IMR-90 (cell line): ENCODE measurements around the gene DDX54. TPM values are rescaled to one million over a fixed set of nuclear protein-coding genes. Genes with fewer than 3 reads are reported as not detected.

Experiments used
- ATAC-seq: fragments of 200-7000 bp; cut with Tn5 transposase; 2 replicates; pipeline ENCODE4 v1.9.1; 2020; ENCODE audit warnings: low read depth, mild to moderate bottlenecking, moderate library complexity
- BruUV-seq: library from RNA; stranded (reverse); fragments of 400-500 nt; replicated peaks from 2 replicates; lab custom pipeline; 2021; lab: Mats Ljungman, UMichigan
- CTCF ChIA-PET: fragments of 300-600 bp; formaldehyde crosslinking; extraction: SDS; loops from one replicate; lab custom pipeline; 2021; ENCODE audit warnings: antibody characterized with exemption; lab: Yijun Ruan, JAX
- POLR2A ChIA-PET: fragments of 300-600 bp; sonication (Branson Sonifier 250); formaldehyde crosslinking; loops from one replicate; lab custom pipeline; 2022; ENCODE audit warnings: antibody characterized with exemption; ENCODE audit not compliant: unreplicated experiment; lab: Charles Lee
- DNase-seq: peaks from one replicate; pipeline ENCODE4 v3.0.0; 2013
- H2AFZ ChIP-seq: replicated peaks from 2 replicates; pipeline ENCODE3; 2013; ENCODE audit warnings: low read length, mild to moderate bottlenecking; ENCODE audit not compliant: poor library complexity
- H2AK5ac ChIP-seq: 2 replicates; pipeline ENCODE4 v1.6.1; 2013; ENCODE audit warnings: low read depth, low read length, inconsistent platforms
- H2AK9ac ChIP-seq: replicated peaks from 2 replicates; pipeline ENCODE3; 2013; ENCODE audit warnings: mild to moderate bottlenecking, low read depth, low read length, moderate library complexity; ENCODE audit not compliant: poor library complexity
- H2BK120ac ChIP-seq: 2 replicates; pipeline ENCODE4 v1.6.1; 2013; ENCODE audit warnings: low read depth, low read length, inconsistent platforms
- H2BK15ac ChIP-seq: 3 replicates; pipeline ENCODE4 v1.6.1; 2013; ENCODE audit warnings: low read depth, low read length, inconsistent platforms
- H2BK20ac ChIP-seq: 2 replicates; pipeline ENCODE4 v1.6.1; 2013; ENCODE audit warnings: low read depth, mild to moderate bottlenecking, inconsistent platforms, low read length, moderate library complexity
- H2BK5ac ChIP-seq: 2 replicates; pipeline ENCODE4 v1.6.1; 2013; ENCODE audit warnings: mild to moderate bottlenecking, low read depth, low read length, inconsistent platforms; ENCODE audit not compliant: poor library complexity, severe bottlenecking
- H3K14ac ChIP-seq: replicated peaks from 2 replicates; pipeline ENCODE4 v1.6.1; 2013; ENCODE audit warnings: low read depth, low read length, inconsistent platforms
- H3K18ac ChIP-seq: 2 replicates; pipeline ENCODE4 v1.6.1; 2013; ENCODE audit warnings: low read depth, low read length, control low read depth
- H3K23ac ChIP-seq: 2 replicates; pipeline ENCODE4 v1.6.1; 2013; ENCODE audit warnings: low read depth, low read length, inconsistent platforms
- H3K27ac ChIP-seq: 2 replicates; pipeline ENCODE4 v1.5.1; 2013; ENCODE audit warnings: mild to moderate bottlenecking, control low read depth, low read length; ENCODE audit not compliant: insufficient read depth
- H3K27me3 ChIP-seq: 2 replicates; pipeline ENCODE4 v1.6.1; 2013; ENCODE audit warnings: low read length; ENCODE audit not compliant: control insufficient read depth, insufficient read depth
- H3K36me3 ChIP-seq: 2 replicates; pipeline ENCODE4 v1.6.1; 2013; ENCODE audit warnings: low read length, mixed read lengths; ENCODE audit not compliant: control insufficient read depth, insufficient read depth
- H3K4ac ChIP-seq: 2 replicates; pipeline ENCODE4 v1.6.1; 2013; ENCODE audit warnings: low read depth, low read length, inconsistent platforms
- H3K4me1 ChIP-seq: 2 replicates; pipeline ENCODE4 v1.6.1; 2013; ENCODE audit warnings: low read length, mixed read lengths; ENCODE audit not compliant: control insufficient read depth, insufficient read depth
- H3K4me2 ChIP-seq: 2 replicates; pipeline ENCODE4 v1.6.1; 2013; ENCODE audit warnings: low read depth, mild to moderate bottlenecking, control low read depth, low read length, moderate library complexity
- H3K4me3 ChIP-seq: 2 replicates; pipeline ENCODE4 v1.5.1; 2013; ENCODE audit warnings: low read depth, mild to moderate bottlenecking, control low read depth, low read length, moderate library complexity; ENCODE audit not compliant: insufficient read depth
- H3K56ac ChIP-seq: 2 replicates; pipeline ENCODE4 v1.6.1; 2013; ENCODE audit warnings: low read length, inconsistent platforms; ENCODE audit not compliant: insufficient read depth; ENCODE audit errors: extremely low read depth
- H3K79me1 ChIP-seq, 2 experiments: 2 replicates each; pipeline ENCODE4 v1.6.1; 2013; ENCODE audit warnings: low read length in 2 of 2, inconsistent platforms in 1 of 2, low read depth in 1 of 2
- H3K9ac ChIP-seq: 2 replicates; pipeline ENCODE4 v1.6.1; 2013; ENCODE audit warnings: low read depth, low read length, control low read depth
- H3K9me1 ChIP-seq: 2 replicates; pipeline ENCODE4 v1.6.1; 2013; ENCODE audit warnings: low read length, inconsistent platforms; ENCODE audit not compliant: insufficient read depth
- H3K9me3 ChIP-seq: 2 replicates; pipeline ENCODE4 v1.6.1; 2013; ENCODE audit warnings: low read length; ENCODE audit not compliant: control insufficient read depth, insufficient read depth
- H4K20me1 ChIP-seq: 2 replicates; pipeline ENCODE4 v1.6.1; 2013; ENCODE audit warnings: low read length, inconsistent platforms; ENCODE audit not compliant: insufficient read depth
- H4K5ac ChIP-seq: 2 replicates; pipeline ENCODE4 v1.6.1; 2013; ENCODE audit warnings: mild to moderate bottlenecking, low read depth, low read length, control low read depth
- H4K8ac ChIP-seq, 2 experiments: 2 replicates each; pipeline ENCODE4 v1.6.1; 2013; ENCODE audit warnings: low read depth in 2 of 2, low read length in 2 of 2, control low read depth in 1 of 2, inconsistent platforms in 1 of 2
- H4K91ac ChIP-seq: 2 replicates; pipeline ENCODE4 v1.6.1; 2013; ENCODE audit warnings: low read depth, low read length, inconsistent platforms; ENCODE audit not compliant: insufficient read depth
- BHLHE40 ChIP-seq: fragments of 150-350 bp; IDR thresholded peaks from 2 replicates; pipeline ENCODE4 v1.6.1; 2016; ENCODE audit warnings: mild to moderate bottlenecking, low read depth, low read length
- CEBPB ChIP-seq: IDR thresholded peaks from 2 replicates; pipeline ENCODE4 v1.6.1; 2012; ENCODE audit warnings: low read depth, low read length, improper control_type of control experiment
- FOS ChIP-seq: fragments of 150-350 bp; IDR thresholded peaks from 2 replicates; pipeline ENCODE4 v1.6.1; 2016; ENCODE audit warnings: low read depth, low read length
- MAFK ChIP-seq: IDR thresholded peaks from 2 replicates; pipeline ENCODE4 v1.6.1; 2012; ENCODE audit warnings: low read depth, low read length, improper control_type of control experiment
- MAZ ChIP-seq: IDR thresholded peaks from 2 replicates; pipeline ENCODE4 v1.6.1; 2012; ENCODE audit warnings: low read depth, mild to moderate bottlenecking, low read length, improper control_type of control experiment, moderate library complexity, borderline replicate concordance
- MXI1 ChIP-seq: IDR thresholded peaks from 2 replicates; pipeline ENCODE4 v1.6.1; 2012; ENCODE audit warnings: low read depth, mild to moderate bottlenecking, low read length, moderate library complexity, borderline replicate concordance
- POLR2A ChIP-seq: IDR thresholded peaks from 2 replicates; pipeline ENCODE4 v1.6.1; 2012; ENCODE audit warnings: mild to moderate bottlenecking, low read depth, low read length
- RAD21 ChIP-seq: IDR thresholded peaks from 2 replicates; pipeline ENCODE4 v1.6.1; 2012; ENCODE audit warnings: low read length, improper control_type of control experiment
- RCOR1 ChIP-seq: IDR thresholded peaks from 2 replicates; pipeline ENCODE4 v1.6.1; 2012; ENCODE audit warnings: mild to moderate bottlenecking, low read length, improper control_type of control experiment; ENCODE audit not compliant: insufficient replicate concordance
- RFX5 ChIP-seq: IDR thresholded peaks from 2 replicates; pipeline ENCODE4 v1.8.0; 2012; ENCODE audit warnings: low read depth, mild to moderate bottlenecking, low read length, moderate library complexity
- SMC3 ChIP-seq: fragments of 150-350 bp; IDR thresholded peaks from 2 replicates; pipeline ENCODE4 v1.6.1; 2016; ENCODE audit warnings: low read depth, mild to moderate bottlenecking, antibody characterized with exemption, low read length, moderate library complexity
- WGBS, 2 experiments: methylation state at CpG; one replicate each; pipeline versions ENCODE4 v1.1.5 to v1.1.7; 2013; ENCODE audit warnings: missing lambda C conversion rate in 2 of 2; ENCODE audit not compliant: insufficient read length in 1 of 2; ENCODE audit errors: extremely low coverage in 2 of 2; 5-methylcytosine and 5-hydroxymethylcytosine counted together
- dilution Hi-C: fragments of 300-500 bp; cut with HindIII; formaldehyde crosslinking; loops from one replicate; pipeline ENCODE4 v1.14.3; 2018; ENCODE audit warnings: low sequenced_read_pairs; ENCODE audit not compliant: unreplicated experiment
- in situ Hi-C: fragments of 300-500 bp; cut with MboI; formaldehyde crosslinking; loops from 3 replicates; pipeline ENCODE4 v1.14.3; 2019; ENCODE audit warnings: low sequenced_read_pairs, inconsistent platforms, mixed read lengths
- intact Hi-C: fragments of 100-400 bp; cut with micrococcal nuclease; formaldehyde crosslinking; loops from 2 replicates; pipeline ENCODE4 v1.10.0; 2022
- polyA plus RNA-seq, 3 experiments: library from polyadenylated mRNA; depleted of rRNA; stranded (reverse); fragments of >200 nt; gene quantifications; 2 replicates each; pipeline ENCODE4 v1.2.3, GENCODE V29; 2012; ENCODE audit warnings: low replicate concordance in 1 of 3
- total RNA-seq: library from RNA; depleted of rRNA; stranded (reverse); fragments of >200 nt; gene quantifications from 2 replicates; pipeline ENCODE4 v1.2.3, GENCODE V29; 2012
- TF ChIP-seq, protein P1 (sequence below): fragments of 150-350 bp; IDR thresholded peaks from 2 replicates; pipeline ENCODE4 v1.6.1; 2017; ENCODE audit warnings: mild to moderate bottlenecking, antibody characterized with exemption, low read length, low read depth
- TF ChIP-seq, protein P2 (sequence below): conservative IDR thresholded peaks from 2 replicates; pipeline ENCODE4 v1.5.1; 2012; ENCODE audit warnings: mild to moderate bottlenecking, low read depth, low read length, improper control_type of control experiment
- TF ChIP-seq, protein P3 (sequence below): fragments of 150-350 bp; IDR thresholded peaks from 2 replicates; pipeline ENCODE4 v1.6.1; 2016; ENCODE audit warnings: low read depth, mild to moderate bottlenecking, low read length, moderate library complexity, borderline replicate concordance

DDX54 gene
- total and polyA plus RNA-seq, 2 of the 4 experiments (the other 2 are of a cell fraction), result 23.8 to 47.5 TPM

DNA sequence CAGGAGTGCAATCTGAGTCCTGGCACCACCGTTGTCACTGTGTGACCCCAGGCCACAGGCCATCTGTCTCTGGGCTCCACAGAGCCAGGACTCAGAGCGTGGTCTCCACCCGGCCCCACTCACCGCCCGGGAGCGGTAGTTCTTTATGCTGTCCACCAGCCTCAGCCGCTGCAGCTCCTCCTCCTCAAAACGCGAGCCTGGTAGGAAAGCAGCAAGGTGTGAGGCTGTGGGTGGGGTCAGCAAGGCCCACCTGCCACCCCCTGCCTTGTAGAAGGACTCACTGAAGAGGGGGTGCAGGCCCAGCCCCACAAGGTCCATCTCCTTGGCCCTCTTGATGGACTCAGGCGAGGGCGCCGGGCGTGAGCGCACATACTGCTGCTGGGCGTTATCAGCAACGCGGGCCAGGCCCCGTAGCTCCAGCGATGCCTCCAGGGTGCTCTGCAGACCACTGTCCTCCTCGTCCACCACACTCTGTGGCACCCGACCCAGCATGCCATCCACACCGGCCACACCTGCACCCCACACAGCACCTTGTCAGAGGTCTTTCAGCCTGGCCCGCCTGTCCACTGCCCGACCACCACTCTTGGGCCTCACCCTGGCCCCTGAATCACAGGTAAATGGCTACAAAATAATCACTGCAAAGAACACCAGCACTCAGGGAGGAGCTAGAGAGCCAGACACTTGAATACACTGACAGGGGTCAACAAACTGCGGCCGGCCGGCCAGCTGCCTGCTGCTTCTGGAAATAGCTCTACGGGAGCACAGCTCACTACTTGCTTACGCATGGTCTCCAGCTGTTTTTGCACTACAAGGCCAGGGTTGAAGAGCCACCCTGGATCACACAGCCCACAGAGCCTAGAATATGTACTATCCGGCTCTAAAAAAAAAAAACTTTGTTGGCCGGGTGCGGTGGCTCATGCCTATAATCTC lies 19.5 kb downstream of the DDX54 start:
- dilution Hi-C loops (no loop called here), in situ Hi-C loops (no loop called here), intact Hi-C loops (no loop called here)
- Histone ChIP-seq H3K4me2 (no peak overlapping the region), H2BK15ac (no peak overlapping the region), H3K4me3 (no peak overlapping the region), H2AK9ac (no peak overlapping the region), H4K8ac (no peak overlapping the region), H2AFZ (peak overlapping the region; percentile 11), H3K14ac (no peak overlapping the region), H4K20me1 (peaks cover 3% of the 10 kb centered on the region), H3K27ac (no peak overlapping the region), H3K27me3 (no peaks in the 10 kb centered on the region), H3K18ac (no peak overlapping the region), H4K91ac (no peak overlapping the region), H3K56ac (no peak overlapping the region), H4K5ac (no peak overlapping the region), H3K4ac (no peak overlapping the region), H2BK20ac (no peak overlapping the region), H2BK120ac (no peak overlapping the region), H3K23ac (no peak overlapping the region), H2BK5ac (no peak overlapping the region), H3K9me3 (no peaks in the 10 kb centered on the region), H3K9me1 (peaks cover 4% of the 10 kb centered on the region; the same call in 1 of the 2 replicates), H3K9ac (no peak overlapping the region), H2AK5ac (no peak overlapping the region), H3K79me1 (peaks cover 3 to 5% of the 10 kb centered on the region in 2 experiments; a peak in 1 of 4 replicates), H3K36me3 (peaks cover 62% of the 10 kb centered on the region), H3K4me1 (peaks cover 8% of the 10 kb centered on the region)
- ChIA-PET POLR2A (no interaction called here), CTCF (interaction anchor here (0.9 to 1.1 kb wide), 3 partner anchors 9 to 117 kb away, joined by 3 to 5 read pairs (median 5); no protein-coding TSS in a partner anchor)
- BruUV-seq, result no TSS peak
- no peak for DNase-seq
- WGBS, 2 experiments, result 85% methylated on average over 15 of the region's 32 CpGs; no CpG with 5 or more reads in 1 of the 2 experiments
- ATAC-seq, result no peak
- TF ChIP-seq, protein P1, sequence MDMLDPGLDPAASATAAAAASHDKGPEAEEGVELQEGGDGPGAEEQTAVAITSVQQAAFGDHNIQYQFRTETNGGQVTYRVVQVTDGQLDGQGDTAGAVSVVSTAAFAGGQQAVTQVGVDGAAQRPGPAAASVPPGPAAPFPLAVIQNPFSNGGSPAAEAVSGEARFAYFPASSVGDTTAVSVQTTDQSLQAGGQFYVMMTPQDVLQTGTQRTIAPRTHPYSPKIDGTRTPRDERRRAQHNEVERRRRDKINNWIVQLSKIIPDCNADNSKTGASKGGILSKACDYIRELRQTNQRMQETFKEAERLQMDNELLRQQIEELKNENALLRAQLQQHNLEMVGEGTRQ, result no peak
- TF ChIP-seq MXI1 (no peak), SMC3 (no peak), RCOR1 (no peak), MAFK (no peak), RAD21 (no peak), POLR2A (no peak), FOS (no peak), CEBPB (no peak), BHLHE40 (no peak), MAZ (no peak), RFX5 (no peak)
- TF ChIP-seq, protein P2, sequence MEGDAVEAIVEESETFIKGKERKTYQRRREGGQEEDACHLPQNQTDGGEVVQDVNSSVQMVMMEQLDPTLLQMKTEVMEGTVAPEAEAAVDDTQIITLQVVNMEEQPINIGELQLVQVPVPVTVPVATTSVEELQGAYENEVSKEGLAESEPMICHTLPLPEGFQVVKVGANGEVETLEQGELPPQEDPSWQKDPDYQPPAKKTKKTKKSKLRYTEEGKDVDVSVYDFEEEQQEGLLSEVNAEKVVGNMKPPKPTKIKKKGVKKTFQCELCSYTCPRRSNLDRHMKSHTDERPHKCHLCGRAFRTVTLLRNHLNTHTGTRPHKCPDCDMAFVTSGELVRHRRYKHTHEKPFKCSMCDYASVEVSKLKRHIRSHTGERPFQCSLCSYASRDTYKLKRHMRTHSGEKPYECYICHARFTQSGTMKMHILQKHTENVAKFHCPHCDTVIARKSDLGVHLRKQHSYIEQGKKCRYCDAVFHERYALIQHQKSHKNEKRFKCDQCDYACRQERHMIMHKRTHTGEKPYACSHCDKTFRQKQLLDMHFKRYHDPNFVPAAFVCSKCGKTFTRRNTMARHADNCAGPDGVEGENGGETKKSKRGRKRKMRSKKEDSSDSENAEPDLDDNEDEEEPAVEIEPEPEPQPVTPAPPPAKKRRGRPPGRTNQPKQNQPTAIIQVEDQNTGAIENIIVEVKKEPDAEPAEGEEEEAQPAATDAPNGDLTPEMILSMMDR, result no peak
- TF ChIP-seq, protein P3, sequence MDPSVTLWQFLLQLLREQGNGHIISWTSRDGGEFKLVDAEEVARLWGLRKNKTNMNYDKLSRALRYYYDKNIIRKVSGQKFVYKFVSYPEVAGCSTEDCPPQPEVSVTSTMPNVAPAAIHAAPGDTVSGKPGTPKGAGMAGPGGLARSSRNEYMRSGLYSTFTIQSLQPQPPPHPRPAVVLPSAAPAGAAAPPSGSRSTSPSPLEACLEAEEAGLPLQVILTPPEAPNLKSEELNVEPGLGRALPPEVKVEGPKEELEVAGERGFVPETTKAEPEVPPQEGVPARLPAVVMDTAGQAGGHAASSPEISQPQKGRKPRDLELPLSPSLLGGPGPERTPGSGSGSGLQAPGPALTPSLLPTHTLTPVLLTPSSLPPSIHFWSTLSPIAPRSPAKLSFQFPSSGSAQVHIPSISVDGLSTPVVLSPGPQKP, result no peak
